Trophoblast cell (in vitro differentiated cells and primary cell): Measurements from ENCODE around the gene POLR3H.

Experiments
- DNase-seq, 2 donors: peaks; one replicate each; pipeline ENCODE4 v3.0.0-alpha.2; 2016
- H2AFZ ChIP-seq: 2 replicates; pipeline ENCODE4 v1.6.1; 2013; ENCODE audit warnings: low read length, moderate library complexity, mild to moderate bottlenecking; ENCODE audit not compliant: insufficient read depth, poor library complexity
- H2AK5ac ChIP-seq: 2 replicates; pipeline ENCODE4 v1.6.1; 2013; ENCODE audit warnings: mild to moderate bottlenecking, low read length
- H2BK120ac ChIP-seq: 2 replicates; pipeline ENCODE4 v1.6.1; 2013; ENCODE audit warnings: low read length, mild to moderate bottlenecking, moderate library complexity; ENCODE audit not compliant: insufficient read depth, poor library complexity
- H2BK12ac ChIP-seq: 2 replicates; pipeline ENCODE4 v1.6.1; 2013; ENCODE audit warnings: mild to moderate bottlenecking, low read length, moderate library complexity
- H2BK5ac ChIP-seq: 2 replicates; pipeline ENCODE4 v1.6.1; 2013; ENCODE audit warnings: low read length, low read depth, moderate library complexity, mild to moderate bottlenecking; ENCODE audit not compliant: poor library complexity
- H3K14ac ChIP-seq: 2 replicates; pipeline ENCODE4 v1.6.1; 2013; ENCODE audit warnings: mild to moderate bottlenecking, low read length
- H3K18ac ChIP-seq: 2 replicates; pipeline ENCODE4 v1.6.1; 2013; ENCODE audit warnings: mild to moderate bottlenecking, low read length
- H3K23ac ChIP-seq: 2 replicates; pipeline ENCODE4 v1.6.1; 2013; ENCODE audit warnings: low read length
- H3K27ac ChIP-seq: 2 replicates; pipeline ENCODE4 v1.5.1; 2013; ENCODE audit warnings: low read depth, mild to moderate bottlenecking, inconsistent platforms, low read length, moderate library complexity
- H3K27me3 ChIP-seq: 2 replicates; pipeline ENCODE4 v1.6.1; 2013; ENCODE audit warnings: inconsistent platforms, mild to moderate bottlenecking, low read length, moderate library complexity; ENCODE audit not compliant: insufficient read depth
- H3K36me3 ChIP-seq, 2 experiments: 1 replicate in 1 of 2; 2 replicates in 1 of 2; pipeline ENCODE4 v1.6.1; 2013; ENCODE audit warnings: low read length in 2 of 2, mild to moderate bottlenecking in 2 of 2, moderate library complexity in 1 of 2; ENCODE audit not compliant: insufficient read depth in 2 of 2, control insufficient read depth in 1 of 2
- H3K4ac ChIP-seq: 2 replicates; pipeline ENCODE4 v1.6.1; 2013; ENCODE audit warnings: low read depth, mild to moderate bottlenecking, low read length, moderate library complexity
- H3K4me1 ChIP-seq, 2 experiments: 1 replicate in 1 of 2; 2 replicates in 1 of 2; pipeline ENCODE4 v1.6.1; 2013; ENCODE audit warnings: low read length in 2 of 2, mild to moderate bottlenecking in 2 of 2, moderate library complexity in 1 of 2; ENCODE audit not compliant: insufficient read depth in 2 of 2, control insufficient read depth in 1 of 2
- H3K4me2 ChIP-seq: 2 replicates; pipeline ENCODE4 v1.6.1; 2013; ENCODE audit warnings: inconsistent platforms, mild to moderate bottlenecking, low read length, moderate library complexity
- H3K4me3 ChIP-seq: 2 replicates; pipeline ENCODE4 v1.5.1; 2013; ENCODE audit warnings: mild to moderate bottlenecking, low read depth, low read length, inconsistent platforms
- H3K79me1 ChIP-seq: one replicate; pipeline ENCODE4 v1.6.1; 2013; ENCODE audit warnings: low read length
- H3K79me2 ChIP-seq: 2 replicates; pipeline ENCODE4 v1.6.1; 2013; ENCODE audit warnings: low read length, mild to moderate bottlenecking; ENCODE audit not compliant: control insufficient read depth, insufficient read depth, poor library complexity
- H3K9ac ChIP-seq: 2 replicates; pipeline ENCODE4 v1.6.1; 2013; ENCODE audit warnings: mild to moderate bottlenecking, low read length
- H3K9me3 ChIP-seq: 2 replicates; pipeline ENCODE4 v1.6.1; 2013; ENCODE audit warnings: low read depth, mild to moderate bottlenecking, control low read depth, inconsistent platforms, low read length; ENCODE audit not compliant: insufficient read depth
- H4K12ac ChIP-seq: 2 replicates; pipeline ENCODE4 v1.6.1; 2013; ENCODE audit warnings: low read depth, mild to moderate bottlenecking, low read length, moderate library complexity
- H4K8ac ChIP-seq: 2 replicates; pipeline ENCODE4 v1.6.1; 2013; ENCODE audit warnings: low read depth, mild to moderate bottlenecking, low read length, moderate library complexity
- H4K91ac ChIP-seq: one replicate; pipeline ENCODE4 v1.6.1; 2013; ENCODE audit warnings: low read depth, mild to moderate bottlenecking, low read length, moderate library complexity
- WGBS: extraction: QIAGEN DNeasy Blood & Tissue Kit; methylation state at CpG from one replicate; pipeline ENCODE4 v1.1.7; 2013; ENCODE audit warnings: missing lambda C conversion rate; ENCODE audit not compliant: insufficient read length, insufficient coverage; ENCODE audit errors: extremely low coverage; 5-methylcytosine and 5-hydroxymethylcytosine counted together

POLR3H gene

DNA sequence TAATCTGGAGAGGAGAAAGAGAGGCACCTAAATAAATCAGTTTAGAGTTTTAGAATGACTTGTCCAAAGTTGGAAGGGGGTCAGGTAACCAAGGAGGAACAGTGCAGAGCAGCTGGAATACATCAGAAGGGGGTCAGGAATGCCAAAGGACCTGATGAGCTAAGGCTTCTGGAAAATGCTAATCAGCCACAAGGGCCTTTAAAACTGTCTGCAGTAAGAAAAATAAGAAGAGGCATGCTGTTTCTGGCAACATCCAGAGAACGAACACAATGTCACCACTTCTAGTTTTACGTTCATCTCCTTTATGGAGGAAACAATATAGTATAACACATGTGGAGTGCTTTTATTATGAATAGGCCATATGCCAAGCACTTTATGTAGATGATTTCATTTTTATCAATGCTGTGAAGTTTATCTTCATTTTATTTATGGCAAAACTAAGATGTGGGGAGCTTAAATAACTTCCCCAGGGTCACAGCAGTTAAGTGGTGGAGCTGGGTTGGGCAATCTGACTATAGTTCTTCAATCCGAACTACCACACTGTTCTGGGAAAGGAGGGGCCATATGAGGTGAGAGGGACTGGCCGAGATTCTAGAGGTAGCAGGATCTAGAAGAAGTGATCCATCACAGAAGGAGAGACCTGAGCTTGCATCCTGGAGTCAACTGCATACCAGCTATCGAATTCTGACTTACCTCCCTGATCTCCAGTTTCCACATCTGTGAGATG lies 52.7 kb downstream of the POLR3H start:
- Histone ChIP-seq H3K4me1 (peaks cover 2 to 3% of the 10 kb centered on the region in 2 experiments), H2BK120ac (no peak overlapping the region), H3K23ac (no peak overlapping the region), H3K9ac (no peak overlapping the region), H3K79me1 (no peaks in the 10 kb centered on the region), H3K18ac (no peak overlapping the region), H3K4ac (no peak overlapping the region), H2AK5ac (no peak overlapping the region), H3K9me3 (no peaks in the 10 kb centered on the region), H3K36me3 (peaks cover 2 to 8% of the 10 kb centered on the region in 2 experiments), H3K4me3 (no peak overlapping the region), H4K12ac (no peak overlapping the region), H2BK12ac (no peak overlapping the region), H3K14ac (no peak overlapping the region), H3K4me2 (no peak overlapping the region), H4K8ac (no peak overlapping the region), H4K91ac (no peak overlapping the region), H3K27ac (no peak overlapping the region), H3K79me2 (peaks cover 2% of the 10 kb centered on the region), H2AFZ (no peak overlapping the region), H3K27me3 (no peaks in the 10 kb centered on the region), H2BK5ac (no peak overlapping the region)
- no CpG with 5 or more reads among the region's 5 CpGs for WGBS
- DNase-seq, result no peak

DNA sequence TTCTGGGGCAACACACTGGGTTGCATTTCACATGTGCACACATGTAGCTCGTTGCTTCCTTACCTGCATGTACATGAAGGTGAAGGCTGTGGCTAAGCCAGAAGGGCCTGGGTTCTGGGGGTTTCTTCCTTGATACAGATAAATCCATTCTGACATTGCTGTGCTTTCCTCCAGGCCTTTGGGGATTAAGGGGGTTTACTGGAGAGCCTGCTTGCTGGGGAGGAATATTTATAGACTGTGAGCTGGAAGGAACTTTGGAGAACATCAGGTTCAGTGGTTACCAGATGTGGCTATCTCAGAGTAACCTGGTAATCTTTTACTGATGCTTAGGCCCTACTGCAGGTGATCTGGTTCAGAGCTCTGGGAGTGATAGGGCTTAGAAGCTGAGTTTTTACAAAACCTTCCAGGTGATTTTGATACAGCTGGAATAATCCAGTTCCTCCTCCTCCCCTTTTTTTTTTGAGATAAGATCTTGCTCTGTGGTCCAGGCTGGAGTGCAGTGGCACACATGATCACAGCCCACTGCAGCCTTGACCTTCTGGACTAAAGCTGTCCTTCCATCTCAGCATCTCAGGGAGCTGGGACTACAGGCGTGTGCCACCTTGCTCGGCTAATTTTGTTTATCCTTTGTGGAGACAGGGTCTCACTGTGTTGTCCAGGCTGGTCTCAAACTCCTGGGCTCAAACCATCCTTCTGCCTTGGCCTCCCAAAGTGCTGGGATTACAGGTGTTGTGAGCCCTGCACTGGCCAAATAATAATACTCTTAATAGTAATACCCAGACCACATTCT lies 55.5 kb downstream of the POLR3H start:
- Histone ChIP-seq H3K23ac (no peak overlapping the region), H3K4ac (no peak overlapping the region), H3K79me1 (no peaks in the 10 kb centered on the region), H3K4me2 (no peak overlapping the region), H3K18ac (no peak overlapping the region), H3K27ac (no peak overlapping the region), H2BK120ac (no peak overlapping the region), H4K12ac (no peak overlapping the region), H3K9ac (no peak overlapping the region), H3K27me3 (no peaks in the 10 kb centered on the region), H3K36me3 (peaks cover 0 to 3% of the 10 kb centered on the region in 2 experiments), H2AK5ac (no peak overlapping the region), H3K14ac (no peak overlapping the region), H3K4me1 (peaks cover 2 to 3% of the 10 kb centered on the region in 2 experiments), H3K79me2 (peaks cover 2% of the 10 kb centered on the region), H4K91ac (no peak overlapping the region), H2BK12ac (no peak overlapping the region), H2AFZ (no peak overlapping the region), H2BK5ac (no peak overlapping the region), H3K9me3 (no peaks in the 10 kb centered on the region), H3K4me3 (no peak overlapping the region), H4K8ac (no peak overlapping the region)
- WGBS, result no CpG with 5 or more reads among the region's 3 CpGs
- DNase-seq, result no peak

DNA sequence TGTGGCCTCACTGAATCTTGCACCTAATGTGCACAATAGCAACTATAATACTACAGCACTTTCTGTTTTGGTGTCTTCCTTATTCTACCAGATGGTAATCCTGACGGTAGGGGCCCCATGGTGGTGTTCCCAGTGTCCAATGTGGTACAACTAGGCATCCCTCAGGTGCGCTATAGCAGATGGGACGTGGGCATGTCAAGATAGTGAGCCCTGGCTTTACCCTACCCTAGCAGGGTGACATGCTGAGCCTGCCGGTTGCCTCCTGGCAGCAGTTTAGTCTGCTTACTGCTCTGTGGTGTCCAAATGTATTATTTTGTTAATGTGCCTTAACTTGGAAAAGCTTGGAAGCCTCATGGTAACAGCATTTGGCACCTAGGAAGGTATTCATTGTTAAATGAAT lies 56.2 kb downstream of the POLR3H start:
- Histone ChIP-seq H2AFZ (no peak overlapping the region), H3K4me2 (no peak overlapping the region), H2BK5ac (no peak overlapping the region), H3K9me3 (no peaks in the 10 kb centered on the region), H3K36me3 (peaks cover 0 to 3% of the 10 kb centered on the region in 2 experiments), H3K14ac (no peak overlapping the region), H3K27me3 (no peaks in the 10 kb centered on the region), H2BK12ac (no peak overlapping the region), H3K4me1 (peaks cover 2 to 3% of the 10 kb centered on the region in 2 experiments), H3K79me1 (no peaks in the 10 kb centered on the region), H2AK5ac (no peak overlapping the region), H4K8ac (no peak overlapping the region), H3K4me3 (no peak overlapping the region), H3K23ac (no peak overlapping the region), H3K9ac (no peak overlapping the region), H3K18ac (no peak overlapping the region), H3K4ac (no peak overlapping the region), H4K91ac (no peak overlapping the region), H3K79me2 (peaks cover 2% of the 10 kb centered on the region), H4K12ac (no peak overlapping the region), H2BK120ac (no peak overlapping the region), H3K27ac (no peak overlapping the region)
- no CpG with 5 or more reads among the region's 4 CpGs for WGBS
- DNase-seq, result no peak

DNA sequence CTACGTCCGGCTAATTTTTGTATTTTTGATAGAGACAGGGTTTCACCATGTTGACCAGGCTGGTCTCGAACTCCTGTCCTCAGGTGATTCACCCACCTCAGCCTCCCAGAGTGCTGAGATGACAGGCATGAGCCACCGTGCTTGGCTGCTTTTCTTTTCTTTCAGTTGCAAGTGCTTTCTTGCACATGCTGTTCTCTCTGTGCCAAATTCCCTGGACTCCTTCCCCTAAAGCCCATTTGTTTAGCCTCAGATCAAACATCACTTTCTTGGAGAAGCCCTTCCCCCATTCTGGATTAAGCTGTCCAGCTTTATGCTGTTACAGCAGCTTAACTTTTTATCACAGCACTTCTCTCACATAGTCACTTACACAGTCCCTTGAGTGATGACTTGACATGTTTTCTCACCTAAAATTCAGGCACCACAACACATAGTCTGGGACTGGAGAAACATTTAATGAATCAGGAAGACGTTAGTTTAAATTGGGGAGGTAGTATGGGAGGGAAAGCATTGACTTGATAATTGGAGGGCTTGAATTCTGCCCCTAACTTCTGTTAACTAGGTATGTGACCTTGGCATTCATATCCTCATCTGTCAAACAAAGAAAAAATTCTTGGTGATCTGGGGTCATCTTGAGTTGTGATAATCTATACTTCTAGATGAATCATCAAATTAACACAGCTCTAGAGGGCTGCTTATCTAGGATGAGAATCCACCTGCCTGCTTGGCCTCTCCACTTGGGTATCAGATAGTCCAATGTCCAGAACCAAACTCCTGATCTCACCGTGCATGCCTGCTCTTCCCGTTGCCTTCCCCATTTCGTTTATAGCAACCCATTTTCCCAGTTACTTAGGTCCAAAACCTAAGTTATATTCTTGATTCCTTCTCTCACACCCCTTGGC lies 57.0 kb downstream of the POLR3H start:
- H3K4me2 ChIP-seq, result no peak overlapping the region
- H2BK120ac ChIP-seq, result no peak overlapping the region
- H3K14ac ChIP-seq, result no peak overlapping the region

More for the DNA sequence above, 57.0 kb downstream of the POLR3H start:
- no peaks in the 10 kb centered on the region for H3K36me3 ChIP-seq
- no peak overlapping the region for H3K4ac ChIP-seq
- no peak overlapping the region for H2BK12ac ChIP-seq
- H3K27ac ChIP-seq, result no peak overlapping the region
- DNase-seq, result no peak
- no peaks in the 10 kb centered on the region for H3K79me2 ChIP-seq
- no peaks in the 10 kb centered on the region for H3K27me3 ChIP-seq
- no peaks in the 10 kb centered on the region for H3K79me1 ChIP-seq
- no peak overlapping the region for H3K4me3 ChIP-seq
- H2AK5ac ChIP-seq, result no peak overlapping the region
- no peak overlapping the region for H3K23ac ChIP-seq
- WGBS, result 100% methylated on average over 1 of the region's 8 CpGs
- H3K9ac ChIP-seq, result no peak overlapping the region
- no peak overlapping the region for H4K12ac ChIP-seq
- H3K4me1 ChIP-seq, result peaks cover 2 to 3% of the 10 kb centered on the region in 2 experiments
- H3K18ac ChIP-seq, result no peak overlapping the region
- H4K8ac ChIP-seq, result no peak overlapping the region
- H3K9me3 ChIP-seq, result no peaks in the 10 kb centered on the region
- H2AFZ ChIP-seq, result no peak overlapping the region
- no peak overlapping the region for H4K91ac ChIP-seq
- no peak overlapping the region for H2BK5ac ChIP-seq
